Measurements from ENCODE around the gene LBHD2. TPM values are rescaled to one million over a fixed set of nuclear protein-coding genes. Genes with fewer than 3 reads are reported as not detected.
A peak's percentile ranks its signal among the peaks of the same experiment; 100 is the strongest.

The LBHD2 gene
- total RNA-seq, 2 donors from 2014 or later: not detected

GRCh38 chr14:103126873-103127304 lies 42.9 kb downstream of the LBHD2 start:
- DNase-seq (peak; percentile 82 to 91 (median 88)), ATAC-seq (peak; percentile 74)
- Histone ChIP-seq H3K4me1 (peaks cover 91% of the 10 kb centered on the region), H3K9me3 (no peaks in the 10 kb centered on the region), H3K27me3 (no peaks in the 10 kb centered on the region), H3K4me3 (no peak overlapping the region), H3K27ac (peak overlapping the region; percentile 25 to 64 (median 47)), H3K36me3 (replicated peaks in 1 of 2; ENCODE audit: insufficient read depth in 1 of 2, low read depth in 2 of 2) (no peaks in the 10 kb centered on the region)
- intact Hi-C loops (cut with DNase I): no loop called here
- TF ChIP-seq CTCF (IDR thresholded peaks at IDR 0.05) (peak in 3 of 7 experiments; percentile 31 to 89 (median 86)), POLR2A (IDR thresholded peaks at IDR 0.05) (no peak)
- 17% methylated on average over 60 of the region's 62 CpGs; no CpG with 5 or more reads in 1 of the 2 donors for WGBS, 2 donors

- DNase-seq: no peak
- H3K36me3 ChIP-seq (replicated peaks in 1 of 2; ENCODE audit: insufficient read depth in 1 of 2, low read depth in 2 of 2): no peaks in the 10 kb centered on the region
- TF ChIP-seq CTCF (IDR thresholded peaks at IDR 0.05) (no peak), POLR2A (IDR thresholded peaks at IDR 0.05) (no peak)
- H3K4me3 ChIP-seq: no peak overlapping the region
- WGBS, 2 donors: 44 to 67% methylated on average over 12 to 39 of the region's 39 CpGs
- no peaks in the 10 kb centered on the region for H3K27me3 ChIP-seq
- no peak overlapping the region for H3K27ac ChIP-seq
- intact Hi-C loops (cut with DNase I): no loop called here
- no peaks in the 10 kb centered on the region for H3K9me3 ChIP-seq
- peaks cover 91% of the 10 kb centered on the region for H3K4me1 ChIP-seq
- ATAC-seq: no peak
These were observed 43.3 kb downstream of the LBHD2 start for GRCh38 chr14:103127356-103127755.

GRCh38 chr14:103127861-103128598 lies 44.0 kb downstream of the LBHD2 start:
- no peaks in the 10 kb centered on the region for H3K27me3 ChIP-seq
- DNase-seq (peak in 1 of 4 donors; percentile 5), ATAC-seq (no peak)
- intact Hi-C loops (cut with DNase I): no loop called here
- no peak for TF ChIP-seq CTCF (IDR thresholded peaks at IDR 0.05)
- no peak for TF ChIP-seq POLR2A (IDR thresholded peaks at IDR 0.05)
- peaks cover 90% of the 10 kb centered on the region for H3K4me1 ChIP-seq
- 89 to 92% methylated on average over 10 to 16 of the region's 16 CpGs for WGBS, 2 donors
- peaks cover 0 to 3% of the 10 kb centered on the region in 2 donors for H3K36me3 ChIP-seq (replicated peaks in 1 of 2; ENCODE audit: insufficient read depth in 1 of 2, low read depth in 2 of 2)
- no peak overlapping the region for H3K4me3 ChIP-seq
- peak overlapping the region in 3 of 4 donors; percentile 9 to 63 (median 22) for H3K27ac ChIP-seq
- H3K9me3 ChIP-seq: no peaks in the 10 kb centered on the region

GRCh38 chr14:103128631-103129300 lies 44.8 kb downstream of the LBHD2 start:
- Histone ChIP-seq H3K9me3 (no peaks in the 10 kb centered on the region), H3K4me3 (no peak overlapping the region), H3K27ac (peak overlapping the region in 2 of 4 donors; percentile 22 to 63), H3K27me3 (no peaks in the 10 kb centered on the region), H3K36me3 (replicated peaks in 1 of 2; ENCODE audit: insufficient read depth in 1 of 2, low read depth in 2 of 2) (peaks cover 0 to 3% of the 10 kb centered on the region in 2 donors), H3K4me1 (peaks cover 84% of the 10 kb centered on the region)
- 65 to 66% methylated on average over 12 to 13 of the region's 13 CpGs for WGBS, 2 donors
- TF ChIP-seq CTCF (IDR thresholded peaks at IDR 0.05) (no peak), POLR2A (IDR thresholded peaks at IDR 0.05) (peak in 1 of 3 donors; percentile 11)
- ATAC-seq (no peak), DNase-seq (peak in 1 of 4 donors; percentile 32)
- intact Hi-C loops (cut with DNase I): no loop called here
